Loucy (cell line): Measurements from ENCODE around the gene MACO1.

Experiments
- H2AFZ ChIP-seq: fragments of 200-600 bp; sonication (generic); 2 replicates; pipeline ENCODE4 v1.6.0; 2016; ENCODE audit warnings: antibody characterized with exemption, mild to moderate bottlenecking, low read length, moderate library complexity
- H3F3A ChIP-seq: fragments of 200-600 bp; 2 replicates; pipeline ENCODE4 v1.6.0; 2016; ENCODE audit warnings: antibody characterized with exemption, low read depth, mild to moderate bottlenecking
- H3K27me3 ChIP-seq: fragments of 200-600 bp; sonication (generic); 2 replicates; pipeline ENCODE4 v1.6.1; 2014; ENCODE audit warnings: low read length, mild to moderate bottlenecking; ENCODE audit not compliant: insufficient read depth, poor library complexity, severe bottlenecking
- H3K36me3 ChIP-seq: fragments of 200-600 bp; sonication (generic); 2 replicates; pipeline ENCODE4 v1.6.1; 2016; ENCODE audit warnings: low read length; ENCODE audit not compliant: insufficient read depth
- H3K4me1 ChIP-seq: fragments of 200-600 bp; sonication (generic); 2 replicates; pipeline ENCODE4 v1.5.1; 2014; ENCODE audit warnings: low read length, mild to moderate bottlenecking; ENCODE audit not compliant: insufficient read depth, poor library complexity, severe bottlenecking
- H3K4me2 ChIP-seq: fragments of 200-600 bp; sonication (generic); 2 replicates; pipeline ENCODE4 v1.6.0; 2014; ENCODE audit warnings: antibody characterized with exemption, low read length, low read depth, mild to moderate bottlenecking; ENCODE audit not compliant: poor library complexity, severe bottlenecking
- H3K4me3 ChIP-seq: fragments of 200-600 bp; sonication (generic); 2 replicates; pipeline ENCODE4 v1.5.1; 2014; ENCODE audit warnings: low read length, mild to moderate bottlenecking, mixed read lengths; ENCODE audit not compliant: poor library complexity, severe bottlenecking
- H3K79me2 ChIP-seq: fragments of 200-600 bp; sonication (generic); 2 replicates; pipeline ENCODE4 v1.6.1; 2014; ENCODE audit warnings: low read length; ENCODE audit not compliant: insufficient read depth
- H3K9ac ChIP-seq: fragments of 200-600 bp; sonication (generic); 2 replicates; pipeline ENCODE4 v1.6.0; 2014; ENCODE audit warnings: mild to moderate bottlenecking, low read depth, low read length, moderate library complexity; ENCODE audit not compliant: poor library complexity, severe bottlenecking
- H3K9me2 ChIP-seq: fragments of 200-600 bp; sonication (generic); replicated peaks from 2 replicates; pipeline ENCODE4 v1.6.1; 2016; ENCODE audit warnings: low read depth, low read length, mixed read lengths
- H3K9me3 ChIP-seq: fragments of 200-600 bp; sonication (generic); 2 replicates; pipeline ENCODE4 v1.6.1; 2014; ENCODE audit warnings: mild to moderate bottlenecking, antibody characterized with exemption, low read length, low read depth; ENCODE audit not compliant: insufficient read depth
- H4K20me1 ChIP-seq: fragments of 200-600 bp; sonication (generic); 2 replicates; pipeline ENCODE4 v1.6.0; 2014; ENCODE audit warnings: antibody characterized with exemption, low read length, mild to moderate bottlenecking; ENCODE audit not compliant: insufficient read depth, poor library complexity, severe bottlenecking
- EZH2phosphoT487 ChIP-seq: fragments of 200-600 bp; IDR thresholded peaks from 2 replicates; pipeline ENCODE4 v1.6.1; 2018; ENCODE audit warnings: antibody characterized with exemption, mild to moderate bottlenecking, moderate library complexity, borderline replicate concordance
- TF ChIP-seq, protein P1 (sequence below): fragments of 200-600 bp; sonication (generic); conservative IDR thresholded peaks from 2 replicates; pipeline ENCODE4 v1.5.1; 2014; ENCODE audit warnings: mild to moderate bottlenecking, antibody characterized with exemption, low read length

The MACO1 gene

DNA sequence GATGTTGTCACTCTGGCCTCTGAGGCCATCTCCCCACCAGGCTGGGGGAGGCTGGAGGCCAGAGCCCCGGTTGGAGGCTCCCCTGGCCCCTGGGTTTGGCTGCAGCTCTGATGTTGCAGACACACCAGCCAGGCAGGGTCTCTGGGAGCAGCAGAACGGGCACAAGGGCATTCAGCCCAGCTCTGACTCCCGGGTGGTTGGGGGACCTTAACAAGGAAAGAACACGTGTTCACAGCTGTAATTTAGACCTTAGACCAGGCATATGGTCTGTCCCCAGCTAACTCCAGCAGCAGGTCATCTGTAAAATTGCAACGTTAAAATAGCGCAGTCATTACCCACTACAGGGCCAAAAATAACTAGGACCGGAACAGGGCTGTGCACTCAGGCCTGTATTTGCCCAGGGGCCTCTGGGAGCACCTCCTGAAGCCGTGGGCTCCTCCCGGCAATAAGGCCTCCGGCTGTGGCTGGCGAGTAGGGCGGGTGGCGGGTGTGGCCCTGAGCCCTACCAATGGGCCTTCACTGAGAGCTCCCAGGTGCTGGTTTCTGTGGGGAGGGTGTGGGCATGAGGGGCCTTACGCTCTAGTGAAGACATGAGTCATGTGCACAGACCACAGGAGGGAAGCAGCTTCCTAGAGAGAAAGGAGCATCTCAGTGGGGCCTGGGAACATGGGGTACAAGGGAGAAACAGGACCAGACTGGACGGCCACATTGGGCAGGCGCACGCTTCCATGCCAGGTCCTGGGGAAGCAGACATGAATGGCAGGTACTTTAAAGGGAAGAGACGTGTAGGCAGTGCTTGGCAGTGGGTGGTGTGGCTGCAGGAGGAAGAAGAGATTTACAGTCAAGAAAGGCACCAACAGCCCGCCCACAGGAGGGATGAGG is 118.8 kb downstream of the MACO1 start:
- no peak overlapping the region; the same call in 1 of the 2 replicates for H2AFZ ChIP-seq
- no peak overlapping the region for H3K9ac ChIP-seq
- peaks cover 12% of the 10 kb centered on the region for H3K4me1 ChIP-seq
- no peaks in the 10 kb centered on the region for H3K27me3 ChIP-seq
- H4K20me1 ChIP-seq, result no peaks in the 10 kb centered on the region
- no peaks in the 10 kb centered on the region for H3K9me2 ChIP-seq
- H3F3A ChIP-seq, result no peaks in the 10 kb centered on the region
- H3K4me2 ChIP-seq, result peak overlapping the region; percentile 26
- no peaks in the 10 kb centered on the region for H3K36me3 ChIP-seq
- no peaks in the 10 kb centered on the region for H3K79me2 ChIP-seq
- TF ChIP-seq, protein P1, sequence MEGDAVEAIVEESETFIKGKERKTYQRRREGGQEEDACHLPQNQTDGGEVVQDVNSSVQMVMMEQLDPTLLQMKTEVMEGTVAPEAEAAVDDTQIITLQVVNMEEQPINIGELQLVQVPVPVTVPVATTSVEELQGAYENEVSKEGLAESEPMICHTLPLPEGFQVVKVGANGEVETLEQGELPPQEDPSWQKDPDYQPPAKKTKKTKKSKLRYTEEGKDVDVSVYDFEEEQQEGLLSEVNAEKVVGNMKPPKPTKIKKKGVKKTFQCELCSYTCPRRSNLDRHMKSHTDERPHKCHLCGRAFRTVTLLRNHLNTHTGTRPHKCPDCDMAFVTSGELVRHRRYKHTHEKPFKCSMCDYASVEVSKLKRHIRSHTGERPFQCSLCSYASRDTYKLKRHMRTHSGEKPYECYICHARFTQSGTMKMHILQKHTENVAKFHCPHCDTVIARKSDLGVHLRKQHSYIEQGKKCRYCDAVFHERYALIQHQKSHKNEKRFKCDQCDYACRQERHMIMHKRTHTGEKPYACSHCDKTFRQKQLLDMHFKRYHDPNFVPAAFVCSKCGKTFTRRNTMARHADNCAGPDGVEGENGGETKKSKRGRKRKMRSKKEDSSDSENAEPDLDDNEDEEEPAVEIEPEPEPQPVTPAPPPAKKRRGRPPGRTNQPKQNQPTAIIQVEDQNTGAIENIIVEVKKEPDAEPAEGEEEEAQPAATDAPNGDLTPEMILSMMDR, result no peak
- TF ChIP-seq EZH2phosphoT487, result no peak
- no peak overlapping the region for H3K4me3 ChIP-seq
- H3K9me3 ChIP-seq, result no peaks in the 10 kb centered on the region
